Measurements from ENCODE around the gene GNG2.

DNA sequence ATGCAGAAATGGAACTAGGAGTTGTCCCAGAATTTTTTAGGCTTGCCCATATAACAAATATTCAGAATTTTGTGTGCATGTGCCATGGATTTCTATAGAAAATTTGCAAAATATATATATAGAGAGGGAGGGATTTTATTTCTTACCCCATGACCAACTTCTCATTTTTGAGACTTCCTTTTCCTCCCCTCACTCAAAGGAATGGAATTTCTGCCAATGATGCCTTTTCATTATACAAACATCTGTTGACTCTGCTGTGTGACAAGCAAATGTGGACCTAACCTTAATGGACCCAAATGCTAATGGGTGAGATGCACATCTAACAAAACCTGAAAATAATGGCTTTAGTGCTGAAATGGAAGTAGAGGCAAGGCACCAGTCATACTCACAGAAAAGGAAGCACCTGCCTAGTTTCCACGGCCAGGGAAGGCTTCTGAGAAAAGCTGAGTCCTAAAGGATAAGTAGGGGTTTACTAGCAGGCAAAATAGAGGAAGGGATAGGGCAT lies 3.6 kb upstream of the GNG2 start:
- TF ChIP-seq, protein P1, sequence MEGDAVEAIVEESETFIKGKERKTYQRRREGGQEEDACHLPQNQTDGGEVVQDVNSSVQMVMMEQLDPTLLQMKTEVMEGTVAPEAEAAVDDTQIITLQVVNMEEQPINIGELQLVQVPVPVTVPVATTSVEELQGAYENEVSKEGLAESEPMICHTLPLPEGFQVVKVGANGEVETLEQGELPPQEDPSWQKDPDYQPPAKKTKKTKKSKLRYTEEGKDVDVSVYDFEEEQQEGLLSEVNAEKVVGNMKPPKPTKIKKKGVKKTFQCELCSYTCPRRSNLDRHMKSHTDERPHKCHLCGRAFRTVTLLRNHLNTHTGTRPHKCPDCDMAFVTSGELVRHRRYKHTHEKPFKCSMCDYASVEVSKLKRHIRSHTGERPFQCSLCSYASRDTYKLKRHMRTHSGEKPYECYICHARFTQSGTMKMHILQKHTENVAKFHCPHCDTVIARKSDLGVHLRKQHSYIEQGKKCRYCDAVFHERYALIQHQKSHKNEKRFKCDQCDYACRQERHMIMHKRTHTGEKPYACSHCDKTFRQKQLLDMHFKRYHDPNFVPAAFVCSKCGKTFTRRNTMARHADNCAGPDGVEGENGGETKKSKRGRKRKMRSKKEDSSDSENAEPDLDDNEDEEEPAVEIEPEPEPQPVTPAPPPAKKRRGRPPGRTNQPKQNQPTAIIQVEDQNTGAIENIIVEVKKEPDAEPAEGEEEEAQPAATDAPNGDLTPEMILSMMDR (IDR thresholded peaks at IDR 0.05; ENCODE audit: low read depth, low read length, poor library complexity, severe bottlenecking) = no peak
- no peak for TF ChIP-seq EZH2phosphoT487 (IDR thresholded peaks at IDR 0.05; ENCODE audit: borderline replicate concordance, low read length)
